Glomerular endothelial cell (primary cell): ENCODE results near the gene SLC25A13. TPM values are rescaled to one million over a fixed set of nuclear protein-coding genes. Genes with fewer than 3 reads are reported as not detected.
"Not testable (repeated sequence)": the region's sequence is repeated elsewhere in the genome, so short reads cannot be mapped to it uniquely, and the experiment has no call there.

Source experiments
- DNase-seq: peaks from one replicate; pipeline ENCODE4 v3.0.0-alpha.2; 2011; ENCODE audit warnings: low read depth, low spot score; ENCODE audit errors: extremely low read depth
- total RNA-seq: library from RNA; depleted of rRNA; stranded (reverse); fragments of >200 nt; gene quantifications from 2 replicates; pipeline ENCODE4 v1.2.3, GENCODE V29; 2015

The SLC25A13 gene
- total RNA-seq, 1 donor from 2014 or later, result 38.6 TPM

GRCh38 chr7:96327429-96327828 is 5.5 kb upstream of the SLC25A13 start:
- DNase-seq, result no peak

- DNase-seq, result not testable (repeated sequence)
Observed at GRCh38 chr7:96326752-96327151, 4.9 kb upstream of the SLC25A13 start.

- no peak for DNase-seq
Observed at GRCh38 chr7:96322847-96323461, 1.1 kb upstream of the SLC25A13 start.

- no peak for DNase-seq
Observed at GRCh38 chr7:96322373-96322695, 436 bp upstream of the SLC25A13 start.

- DNase-seq, result no peak
Observed at GRCh38 chr7:96321031-96321657, 754 bp downstream of the SLC25A13 start.

- DNase-seq, result no peak
Observed at GRCh38 chr7:96320442-96320841, 1.5 kb downstream of the SLC25A13 start.

GRCh38 chr7:96319439-96319838 is 2.5 kb downstream of the SLC25A13 start:
- DNase-seq, result no peak

- DNase-seq, result no peak
Observed at GRCh38 chr7:96316949-96317348, 4.9 kb downstream of the SLC25A13 start.

GRCh38 chr7:96315125-96315512 is 6.8 kb downstream of the SLC25A13 start:
- no peak for DNase-seq

GRCh38 chr7:96314402-96315124 is 7.3 kb downstream of the SLC25A13 start:
- no peak for DNase-seq

GRCh38 chr7:96313940-96314339 is 8.0 kb downstream of the SLC25A13 start:
- no peak for DNase-seq

- DNase-seq, result no peak
Observed at GRCh38 chr7:96312502-96312901, 9.4 kb downstream of the SLC25A13 start.

GRCh38 chr7:96311967-96312366 is 9.9 kb downstream of the SLC25A13 start:
- no peak for DNase-seq

GRCh38 chr7:96310110-96310509 is 11.8 kb downstream of the SLC25A13 start:
- no peak for DNase-seq

GRCh38 chr7:96308950-96309263 is 13.0 kb downstream of the SLC25A13 start:
- DNase-seq, result no peak

GRCh38 chr7:96308253-96308949 is 13.5 kb downstream of the SLC25A13 start:
- no peak for DNase-seq

- DNase-seq, result no peak
Observed at GRCh38 chr7:96306385-96307125, 15.3 kb downstream of the SLC25A13 start.

- DNase-seq, result no peak
Observed at GRCh38 chr7:96305915-96306314, 16.0 kb downstream of the SLC25A13 start.

GRCh38 chr7:96304573-96304972 is 17.3 kb downstream of the SLC25A13 start:
- no peak for DNase-seq

GRCh38 chr7:96303686-96304443 is 18.0 kb downstream of the SLC25A13 start:
- no peak for DNase-seq
